Fibroblast of pulmonary artery (primary cell): ENCODE measurements around the gene IQSEC1.

Experiments used
- DNase-seq: peaks from one replicate; pipeline ENCODE4 v3.0.0-alpha.2; 2010; ENCODE audit warnings: low read depth
- H3K4me3 ChIP-seq: replicated peaks from 2 replicates; pipeline ENCODE4 v1.5.1; 2011; ENCODE audit warnings: low read depth, mild to moderate bottlenecking, control low read depth, low read length, moderate library complexity
- TF ChIP-seq, protein P1 (sequence below): IDR thresholded peaks from 2 replicates; pipeline ENCODE4 v1.5.1; 2011; ENCODE audit warnings: mild to moderate bottlenecking, control low read depth, low read length, inconsistent platforms; ENCODE audit errors: missing control alignments

IQSEC1 gene

DNA sequence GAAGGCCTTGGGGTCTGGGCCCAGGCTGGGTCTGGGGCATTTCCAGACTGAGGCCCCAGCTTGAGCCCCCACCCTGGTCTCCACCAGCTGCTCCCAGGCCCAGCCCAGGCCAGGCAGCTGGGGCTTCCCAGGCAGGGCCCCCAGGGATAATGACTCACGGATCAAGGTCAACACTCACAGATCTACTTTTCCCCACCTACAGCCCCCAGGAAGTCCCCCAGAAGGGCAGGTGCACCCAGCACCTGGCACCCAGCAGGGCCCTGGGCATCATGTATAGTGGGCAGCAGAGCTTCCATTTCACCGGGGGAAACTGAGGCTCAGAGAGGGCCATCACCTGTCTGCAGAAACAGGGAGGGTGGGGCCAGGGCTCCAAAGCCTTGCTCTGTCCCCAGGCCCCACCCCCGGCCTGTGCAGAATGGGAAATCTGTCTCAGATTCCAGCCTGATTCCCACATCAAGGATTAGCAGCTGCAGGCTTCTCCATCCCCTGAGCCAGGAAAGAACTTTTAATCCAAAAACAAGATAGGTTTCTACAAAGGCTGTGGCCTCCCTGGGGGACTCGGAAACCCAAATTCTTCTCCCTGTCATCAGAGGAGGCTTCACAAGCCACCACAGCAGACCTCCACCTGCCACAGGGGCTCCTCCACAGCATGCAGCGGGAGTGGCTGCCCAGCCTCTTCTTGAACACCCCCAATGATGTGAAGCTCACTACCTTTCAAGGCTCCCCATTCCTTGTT is 49.8 kb downstream of the IQSEC1 start:
- DNase-seq: no peak
- TF ChIP-seq, protein P1, sequence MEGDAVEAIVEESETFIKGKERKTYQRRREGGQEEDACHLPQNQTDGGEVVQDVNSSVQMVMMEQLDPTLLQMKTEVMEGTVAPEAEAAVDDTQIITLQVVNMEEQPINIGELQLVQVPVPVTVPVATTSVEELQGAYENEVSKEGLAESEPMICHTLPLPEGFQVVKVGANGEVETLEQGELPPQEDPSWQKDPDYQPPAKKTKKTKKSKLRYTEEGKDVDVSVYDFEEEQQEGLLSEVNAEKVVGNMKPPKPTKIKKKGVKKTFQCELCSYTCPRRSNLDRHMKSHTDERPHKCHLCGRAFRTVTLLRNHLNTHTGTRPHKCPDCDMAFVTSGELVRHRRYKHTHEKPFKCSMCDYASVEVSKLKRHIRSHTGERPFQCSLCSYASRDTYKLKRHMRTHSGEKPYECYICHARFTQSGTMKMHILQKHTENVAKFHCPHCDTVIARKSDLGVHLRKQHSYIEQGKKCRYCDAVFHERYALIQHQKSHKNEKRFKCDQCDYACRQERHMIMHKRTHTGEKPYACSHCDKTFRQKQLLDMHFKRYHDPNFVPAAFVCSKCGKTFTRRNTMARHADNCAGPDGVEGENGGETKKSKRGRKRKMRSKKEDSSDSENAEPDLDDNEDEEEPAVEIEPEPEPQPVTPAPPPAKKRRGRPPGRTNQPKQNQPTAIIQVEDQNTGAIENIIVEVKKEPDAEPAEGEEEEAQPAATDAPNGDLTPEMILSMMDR: no peak
- no peak overlapping the region for H3K4me3 ChIP-seq

DNA sequence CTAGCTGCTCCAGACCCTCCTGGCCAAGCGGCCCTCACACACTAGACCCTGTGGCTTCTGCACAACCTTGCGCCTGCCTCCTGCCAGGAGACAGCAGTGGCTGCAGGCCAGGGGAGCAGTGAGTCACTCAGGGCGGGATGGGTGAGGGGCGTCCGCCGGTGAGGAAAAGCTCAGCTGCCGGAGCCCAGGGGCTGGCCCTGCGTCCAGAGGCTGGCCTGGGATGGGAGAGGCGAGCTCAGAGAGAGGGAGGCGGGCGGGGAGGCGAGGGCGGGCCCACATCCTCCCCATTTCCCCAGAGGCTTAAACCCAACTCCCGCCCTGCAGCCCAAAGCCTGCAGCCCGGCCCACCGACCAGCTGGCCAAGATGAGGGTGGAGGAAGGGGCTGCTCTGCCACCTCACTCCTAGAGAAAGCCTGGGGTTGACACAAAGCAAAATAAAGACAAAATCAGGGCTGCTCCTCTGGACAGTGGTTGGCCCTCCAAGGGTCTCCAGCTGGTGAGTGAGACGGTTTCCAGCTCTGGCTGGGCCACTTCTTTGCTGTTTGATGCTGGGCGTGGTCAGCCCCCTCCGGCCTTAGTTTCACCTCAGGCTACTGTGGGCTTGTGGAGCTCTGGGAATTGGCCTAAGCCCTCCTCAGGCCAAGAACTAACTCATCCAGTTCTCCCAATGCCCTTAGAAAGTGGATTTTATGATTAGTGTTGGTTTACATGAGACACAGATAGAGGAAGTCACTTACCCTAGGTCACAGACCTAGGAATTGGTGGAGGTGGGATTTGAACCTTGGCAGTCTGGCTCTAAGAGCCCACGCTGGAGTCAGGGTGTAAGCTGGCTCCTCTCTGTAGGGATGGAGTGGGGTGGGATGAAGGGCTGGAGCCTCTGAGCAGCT is 50.6 kb downstream of the IQSEC1 start:
- TF ChIP-seq, protein P1: no peak
- H3K4me3 ChIP-seq: no peak overlapping the region

DNA sequence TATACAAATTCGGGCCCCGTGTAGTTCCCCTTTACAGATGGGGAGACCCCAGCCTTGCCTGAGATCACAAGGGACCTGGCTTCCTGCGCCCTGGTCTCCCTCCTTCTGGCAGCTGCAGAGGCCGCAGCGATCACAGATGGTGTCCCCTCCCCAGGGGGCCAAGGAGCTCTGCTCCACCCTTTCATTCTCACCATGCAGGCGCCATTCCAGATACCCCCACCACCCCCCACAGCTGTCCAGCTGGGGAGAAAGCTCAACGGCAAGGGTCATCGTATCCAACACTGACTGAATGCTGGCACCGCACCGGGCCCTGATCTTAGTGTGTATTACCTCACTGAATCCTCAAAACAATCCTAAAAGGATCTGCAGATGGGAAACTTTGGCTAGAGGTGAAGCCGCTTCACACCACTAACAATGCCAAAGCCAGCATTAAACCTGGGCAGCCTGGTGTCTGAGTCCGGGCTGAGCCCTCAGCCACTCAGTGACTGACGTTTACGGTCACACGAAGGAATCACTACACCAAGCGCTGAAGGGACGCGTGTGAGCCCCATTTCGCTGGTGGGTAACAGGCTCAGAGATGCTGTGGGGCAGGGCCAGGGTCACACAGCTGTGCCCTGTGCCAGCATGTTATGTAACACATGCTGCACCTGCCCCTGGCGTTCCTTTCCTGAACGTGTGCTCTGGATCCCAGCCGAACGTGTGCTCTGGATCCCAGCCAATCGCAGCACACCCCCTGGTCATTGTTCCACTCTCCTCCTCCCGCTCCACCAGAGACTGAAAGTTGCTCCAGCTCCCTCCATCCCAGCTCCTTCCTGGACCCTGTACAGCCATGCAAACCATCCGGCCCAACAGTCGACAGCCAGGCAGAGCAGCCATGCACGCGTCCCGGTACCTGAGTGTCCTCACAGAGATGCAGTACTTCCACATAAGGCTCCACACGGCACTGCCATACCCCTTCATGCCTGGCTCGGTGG is 51.8 kb downstream of the IQSEC1 start:
- no peak for DNase-seq
- TF ChIP-seq, protein P1: no peak
- no peak overlapping the region for H3K4me3 ChIP-seq

More for the DNA sequence above, 50.6 kb downstream of the IQSEC1 start:
- peak; percentile 85 for DNase-seq

DNA sequence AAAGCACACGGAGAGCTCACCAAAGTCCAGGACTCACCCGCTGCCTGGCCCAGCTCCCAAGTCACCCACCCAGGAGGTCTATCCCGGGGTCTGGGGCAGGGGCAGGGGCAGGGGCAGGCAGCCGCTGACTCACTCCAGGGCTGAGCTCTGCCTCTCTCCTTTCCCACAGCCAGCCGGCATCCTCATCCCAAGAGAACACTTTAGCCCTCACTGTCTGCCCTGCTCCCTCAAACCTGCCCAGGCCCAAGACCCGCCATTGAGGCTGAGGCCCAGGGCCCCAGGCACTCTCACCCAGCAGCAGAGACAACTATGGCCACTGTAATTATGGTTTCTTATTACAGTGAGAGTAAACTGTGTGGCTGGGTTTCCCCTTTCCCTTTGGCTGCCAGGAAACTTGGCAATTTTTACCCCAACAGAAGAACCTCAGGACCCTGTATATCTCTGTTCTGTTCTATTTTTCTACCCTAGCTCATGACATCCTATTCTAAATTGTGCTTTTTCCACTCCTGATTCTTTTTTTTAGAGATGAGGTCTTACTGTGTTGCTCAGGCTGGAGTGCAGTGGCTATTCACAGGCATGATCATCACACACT is 53.0 kb downstream of the IQSEC1 start:
- no peak overlapping the region for H3K4me3 ChIP-seq
- DNase-seq: no peak
- TF ChIP-seq, protein P1: no peak

DNA sequence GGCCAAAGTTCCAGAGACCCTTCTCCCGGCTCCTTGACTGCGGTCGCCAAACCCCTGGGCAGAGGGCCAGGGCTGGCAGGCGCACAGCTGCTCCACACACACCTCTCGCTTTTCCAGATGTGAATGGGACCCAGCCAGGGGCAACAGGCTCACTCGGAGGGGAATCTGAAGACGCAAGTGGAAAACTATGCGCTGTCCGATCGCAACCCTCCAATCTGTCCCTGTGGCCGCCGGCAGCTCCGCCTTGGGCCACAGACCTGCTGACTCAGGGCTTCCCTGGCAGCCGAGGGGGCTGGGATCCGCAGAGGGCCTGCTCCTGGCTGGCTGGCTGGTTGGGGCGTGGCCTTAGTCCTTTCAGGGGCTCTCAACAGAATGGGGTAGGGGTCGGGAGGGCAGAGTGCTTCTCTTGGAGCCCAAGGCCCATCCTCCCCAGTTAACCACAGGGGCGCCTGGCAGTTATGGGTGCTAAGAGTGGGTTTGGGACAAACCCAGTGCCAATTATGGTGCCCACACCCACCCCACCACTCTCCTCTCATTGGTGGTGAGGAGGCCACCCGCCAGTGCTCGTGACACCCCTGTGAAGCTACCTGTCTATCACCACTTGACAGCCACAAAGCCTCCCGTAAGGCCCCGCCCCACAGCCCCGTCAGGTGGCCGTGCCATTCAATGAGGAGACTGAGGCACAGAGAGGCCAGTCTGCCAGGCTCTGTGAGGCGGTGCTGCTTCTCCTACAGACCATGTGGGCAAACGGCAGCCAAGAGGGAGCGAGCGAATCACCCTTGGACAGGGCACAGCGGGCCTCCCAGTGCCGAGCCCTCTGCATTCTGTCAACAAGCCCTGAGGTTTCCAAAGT is 53.8 kb downstream of the IQSEC1 start:
- peak; percentile 71 for DNase-seq
- H3K4me3 ChIP-seq: no peak overlapping the region
- TF ChIP-seq, protein P1: no peak
